Right lobe of liver (tissue), 6 donors: ENCODE measurements around the gene SLC5A2. TPM values are rescaled to one million over a fixed set of nuclear protein-coding genes. Genes with fewer than 3 reads are reported as not detected.

Experiments
- ATAC-seq, 4 donors: fragments of 200-7000 bp; cut with Tn5 transposase; one replicate each; pipeline ENCODE4 v1.9.1; 2020; ENCODE audit warnings: mild to moderate bottlenecking in 4 of 4, moderate library complexity in 4 of 4
- DNase-seq, 3 donors: peaks; one replicate each; pipeline ENCODE4 v3.0.0-alpha.2; 2020
- H3K27ac ChIP-seq, 3 donors: fragments of 200-600 bp; one replicate each; pipeline ENCODE4 v1.8.0; 2022
- H3K27me3 ChIP-seq, 2 donors: fragments of 200-600 bp; one replicate each; pipeline ENCODE4 v1.8.0; 2022
- H3K36me3 ChIP-seq, 4 donors: fragments of 200-600 bp; sonication (generic) in 1 of 4; one replicate each; pipeline versions ENCODE4 v1.5.1 to v1.8.0; 2017 to 2022; ENCODE audit warnings: control low read depth in 1 of 4
- H3K4me1 ChIP-seq, 4 donors: fragments of 200-600 bp; sonication (generic) in 1 of 4; one replicate each; pipeline versions ENCODE4 v1.5.1 to v1.8.0; 2017 to 2022; ENCODE audit warnings: control low read depth in 1 of 4
- H3K4me3 ChIP-seq, 3 donors: fragments of 200-600 bp; one replicate each; pipeline ENCODE4 v1.8.0; 2022
- H3K9me3 ChIP-seq, 4 donors: fragments of 200-600 bp; sonication (generic) in 1 of 4; one replicate each; pipeline versions ENCODE4 v1.5.1 to v1.8.0; 2017 to 2022; ENCODE audit warnings: control low read depth in 1 of 4
- CTCF ChIP-seq, 4 donors: fragments of 200-600 bp in 3 of 4; fragments of 450-650 bp in 1 of 4; IDR thresholded peaks; one replicate each; pipeline versions ENCODE4 v1.5.1 to v1.8.0; 2016 to 2022; ENCODE audit warnings: antibody characterized with exemption in 4 of 4, mild to moderate bottlenecking in 2 of 4
- POLR2A ChIP-seq: fragments of 450-650 bp; IDR thresholded peaks from one replicate; pipeline ENCODE4 v1.6.1; 2017; ENCODE audit warnings: antibody characterized with exemption, mild to moderate bottlenecking
- WGBS: methylation state at CpG from one replicate; pipeline ENCODE4 v1.1.6; 2018; ENCODE audit warnings: low coverage, low lambda C conversion rate; ENCODE audit not compliant: insufficient coverage; ENCODE audit errors: missing lambda C conversion rate; 5-methylcytosine and 5-hydroxymethylcytosine counted together
- intact Hi-C, 2 donors: fragments of 100-400 bp; cut with DNase I; formaldehyde crosslinking; loops; one replicate each; pipeline versions ENCODE4 v1.11.2 to v1.14.1; 2022
- total RNA-seq, 6 experiments: library from RNA; depleted of rRNA in 2 of 6; stranded (reverse); fragments of >200 nt in 2 of 6; fragmentation: NEBNext Ultra II Directional in 3 of 6; extraction: Animal tissue kit (Norgen Biotek cat#: 25700) in 3 of 6; gene quantifications; one replicate each; pipeline versions ENCODE4 v1.1.0 to v1.2.4, GENCODE V29; 2016 to 2023
- donor health status: DM: no; HTN: yes; CAD: no.
- donor health status: DM: no; HTN: no; CAD: no.
- donor health status: DM: no; HTN: no; CAD: no.
- donor health status: DM: no; HTN: yes; CAD: no.
- donor health status: DM: no; HTN: yes; CAD: no.

Gene SLC5A2
- total RNA-seq, 6 experiments from 2014 or later: 0.07 to 0.14 (median 0.12) TPM; not detected in 3

GRCh38 chr16:31456988-31457360, 25.9 kb upstream of the SLC5A2 start:
- WGBS: 86% methylated on average over 2 of the region's 8 CpGs

GRCh38 chr16:31458073-31458843, 24.7 kb upstream of the SLC5A2 start:
- 0% methylated on average over 8 of the region's 42 CpGs for WGBS
- intact Hi-C loops: loop anchor here in 1 of 2 donors (10.0 kb wide), 1 partner anchor 273 kb away; the partner anchor contains the start of gene FUS
- H3K36me3 ChIP-seq: no peaks in the 10 kb centered on the region
- H3K4me1 ChIP-seq: peaks cover 0 to 65% (median 25%) of the 10 kb centered on the region in 4 donors
- H3K9me3 ChIP-seq: no peaks in the 10 kb centered on the region
- peak overlapping the region; percentile 75 to 81 (median 79) for H3K4me3 ChIP-seq
- H3K27me3 ChIP-seq: no peaks in the 10 kb centered on the region
- DNase-seq (peak; percentile 62 to 73 (median 67)), ATAC-seq (peak in 3 of 4 donors; percentile 0 to 4 (median 2))
- TF ChIP-seq CTCF (IDR thresholded peaks at IDR 0.05): no peak
- TF ChIP-seq POLR2A: no peak
- peak overlapping the region; percentile 99 to 100 (median 99) for H3K27ac ChIP-seq

More at GRCh38 chr16:31456988-31457360, 25.9 kb upstream of the SLC5A2 start:
- Histone ChIP-seq H3K27me3 (no peaks in the 10 kb centered on the region), H3K9me3 (no peaks in the 10 kb centered on the region), H3K36me3 (no peaks in the 10 kb centered on the region), H3K27ac (no peak overlapping the region), H3K4me1 (peaks cover 0 to 72% (median 27%) of the 10 kb centered on the region in 4 donors), H3K4me3 (no peak overlapping the region)
- intact Hi-C loops: loop anchor here in 1 of 2 donors (10.0 kb wide), 1 partner anchor 272 kb away; the partner anchor contains the start of gene FUS
- DNase-seq: no peak
- no peak for ATAC-seq
- TF ChIP-seq CTCF (IDR thresholded peaks at IDR 0.05) (no peak), POLR2A (no peak)

GRCh38 chr16:31458844-31459686, 23.9 kb upstream of the SLC5A2 start, which contains the start of gene ARMC5:
TSS of gene ARMC5 (plus strand) at chr16:31459501. CDS start at chr16:31459525, 24 bp downstream.
- no CpG with 5 or more reads among the region's 91 CpGs for WGBS
- Histone ChIP-seq H3K36me3 (no peaks in the 10 kb centered on the region), H3K27ac (peak within 1 kb of the TSS; percentile 99 to 100 (median 99)), H3K4me3 (peak within 1 kb of the TSS; percentile 75 to 81 (median 79)), H3K4me1 (peaks cover 0 to 58% (median 22%) of the 10 kb centered on the region in 4 donors), H3K9me3 (no peaks in the 10 kb centered on the region), H3K27me3 (no peaks in the 10 kb centered on the region)
- TF ChIP-seq POLR2A (peak; percentile 83), CTCF (IDR thresholded peaks at IDR 0.05) (peak; percentile 49 to 63 (median 62))
- DNase-seq (peak; percentile 98 to 99 (median 98)), ATAC-seq (peak; percentile 73 to 81 (median 76))
- intact Hi-C loops: loop anchor here in 1 of 2 donors (10.0 kb wide), 1 partner anchor 274 kb away; the partner anchor contains the start of gene FUS
